SK-N-SH treated with all-trans-retinoic acid at 6 μM for 48 hours (cell line): ENCODE data around the gene RPL3.
"Not testable (repeated sequence)": the region's sequence is repeated elsewhere in the genome, so short reads cannot be mapped to it uniquely, and the experiment has no call there.

Source experiments
- ATAC-seq: fragments of 200-7000 bp; cut with Tn5 transposase; 3 replicates; pipeline ENCODE4 v1.9.1; 2020; ENCODE audit warnings: mild to moderate bottlenecking, moderate library complexity
- ARNTL ChIP-seq: fragments of 450-650 bp; formaldehyde crosslinking; IDR thresholded peaks from 2 replicates; pipeline ENCODE4 v1.5.0; 2020; ENCODE audit warnings: low read depth, mild to moderate bottlenecking, moderate library complexity, borderline replicate concordance
- BACH2 ChIP-seq: fragments of 250-450 bp; sonication (Bioruptor Pico); IDR thresholded peaks from 2 replicates; pipeline ENCODE4 v1.9.0; 2021; ENCODE audit warnings: mild to moderate bottlenecking, borderline replicate concordance
- CSDC2 ChIP-seq: fragments of 250-450 bp; sonication (Bioruptor Pico); IDR thresholded peaks from 2 replicates; pipeline ENCODE4 v1.5.0; 2020; ENCODE audit warnings: mild to moderate bottlenecking, moderate library complexity
- ESRRG ChIP-seq: fragments of 250-450 bp; sonication (Bioruptor Pico); IDR thresholded peaks from 2 replicates; pipeline ENCODE4 v1.6.1; 2021; ENCODE audit warnings: mild to moderate bottlenecking
- GLIS3 ChIP-seq: fragments of 250-450 bp; sonication (Bioruptor Pico); IDR thresholded peaks from 2 replicates; pipeline ENCODE4 v1.5.0; 2020; ENCODE audit warnings: mild to moderate bottlenecking, moderate library complexity
- ISL1 ChIP-seq: fragments of 250-450 bp; sonication (Bioruptor Pico); IDR thresholded peaks from 2 replicates; pipeline ENCODE4 v2.1.2; 2022; ENCODE audit warnings: mild to moderate bottlenecking, moderate library complexity
- OSR1 ChIP-seq: fragments of 250-450 bp; sonication (Bioruptor Pico); IDR thresholded peaks from 2 replicates; pipeline ENCODE4 v1.8.0; 2022; ENCODE audit warnings: moderate library complexity, mild to moderate bottlenecking, inconsistent platforms
- PPARA ChIP-seq: fragments of 250-450 bp; sonication (Bioruptor Pico); IDR thresholded peaks from 2 replicates; pipeline ENCODE4 v1.5.0; 2020; ENCODE audit warnings: mild to moderate bottlenecking, borderline replicate concordance
- RARB ChIP-seq: fragments of 250-450 bp; sonication (Bioruptor Pico); IDR thresholded peaks from 2 replicates; pipeline ENCODE4 v1.8.0; 2021; ENCODE audit warnings: mild to moderate bottlenecking, moderate library complexity
- TCF4 ChIP-seq: fragments of 250-450 bp; sonication (Bioruptor Pico); IDR thresholded peaks from 2 replicates; pipeline ENCODE4 v1.8.0; 2021; ENCODE audit warnings: mild to moderate bottlenecking, moderate library complexity, borderline replicate concordance
- TOX ChIP-seq: fragments of 250-450 bp; sonication (Bioruptor Pico); IDR thresholded peaks from 2 replicates; pipeline ENCODE4 v1.8.0; 2021; ENCODE audit warnings: mild to moderate bottlenecking, moderate library complexity, borderline replicate concordance
- TSHZ2 ChIP-seq: fragments of 250-450 bp; sonication (Bioruptor Pico); IDR thresholded peaks from 2 replicates; pipeline ENCODE4 v1.5.0; 2020; ENCODE audit warnings: mild to moderate bottlenecking, moderate library complexity
- ZC3H10 ChIP-seq: fragments of 250-450 bp; sonication (Bioruptor Pico); IDR thresholded peaks from 2 replicates; pipeline ENCODE4 v1.5.1; 2021; ENCODE audit warnings: mild to moderate bottlenecking, moderate library complexity
- ZFP30 ChIP-seq: fragments of 450-650 bp; formaldehyde crosslinking; IDR thresholded peaks from 2 replicates; pipeline ENCODE4 v1.5.0; 2022; ENCODE audit warnings: mild to moderate bottlenecking, moderate library complexity
- ZNF70 ChIP-seq: fragments of 450-650 bp; formaldehyde crosslinking; IDR thresholded peaks from 2 replicates; pipeline ENCODE4 v1.5.0; 2020; ENCODE audit warnings: mild to moderate bottlenecking, moderate library complexity
- ZNF8 ChIP-seq: fragments of 450-650 bp; formaldehyde crosslinking; IDR thresholded peaks from 2 replicates; pipeline ENCODE4 v1.5.0; 2020; ENCODE audit warnings: mild to moderate bottlenecking, moderate library complexity
- TF ChIP-seq, protein P1 (sequence below): fragments of 250-450 bp; sonication (Bioruptor Pico); IDR thresholded peaks from 2 replicates; pipeline ENCODE4 v1.8.0; 2021; ENCODE audit warnings: low read depth, mild to moderate bottlenecking, moderate library complexity, borderline replicate concordance
- TF ChIP-seq, protein P2 (sequence below): fragments of 250-450 bp; sonication (Bioruptor Pico); IDR thresholded peaks from 2 replicates; pipeline ENCODE4 v1.5.1; 2021; ENCODE audit warnings: mild to moderate bottlenecking, moderate library complexity
- TF ChIP-seq, protein P3 (sequence below): fragments of 250-450 bp; sonication (Bioruptor Pico); IDR thresholded peaks from 2 replicates; pipeline ENCODE4 v1.5.1; 2020; ENCODE audit warnings: low read depth, mild to moderate bottlenecking, moderate library complexity
- TF ChIP-seq, protein P4 (sequence below): fragments of 250-450 bp; sonication (Bioruptor Pico); IDR thresholded peaks from 2 replicates; pipeline ENCODE4 v1.8.0; 2020; ENCODE audit warnings: mild to moderate bottlenecking, moderate library complexity, borderline replicate concordance

The RPL3 gene

GRCh38 chr22:39359659-39360195 is 40.3 kb upstream of the RPL3 start (continued):
- no peak for TF ChIP-seq TOX (CRISPR knock-in tag)
- no peak for TF ChIP-seq PPARA
- TF ChIP-seq ESRRG (CRISPR knock-in tag) = no peak

DNA sequence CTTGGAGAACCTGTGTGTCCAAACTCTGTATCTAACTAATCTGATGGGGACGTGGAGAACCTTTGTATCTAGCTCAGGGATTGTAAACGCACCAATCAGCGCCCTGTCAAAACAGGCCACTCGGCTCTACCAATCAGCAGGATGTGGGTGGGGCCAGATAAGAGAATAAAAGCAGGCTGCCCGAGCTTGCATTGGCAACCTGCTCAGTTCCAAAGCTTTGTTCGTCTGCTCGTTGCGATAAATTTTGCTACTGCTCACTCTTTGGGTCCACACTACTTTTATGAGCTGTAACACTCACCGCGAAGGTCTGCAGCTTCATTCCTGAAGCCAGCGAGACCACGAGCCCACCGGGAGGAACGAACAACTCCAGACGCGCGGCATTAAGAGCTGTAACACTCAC is 38.8 kb upstream of the RPL3 start:
- ATAC-seq = not testable (repeated sequence)

GRCh38 chr22:39357110-39358108 is 38.0 kb upstream of the RPL3 start:
- not testable (repeated sequence) for ATAC-seq

GRCh38 chr22:39356464-39356863 is 37.0 kb upstream of the RPL3 start:
- no peak for ATAC-seq
- no peak for TF ChIP-seq BACH2
- TF ChIP-seq ZFP30 = no peak
- no peak for TF ChIP-seq CSDC2 (CRISPR knock-in tag)
- no peak for TF ChIP-seq GLIS3 (CRISPR knock-in tag)
- no peak for TF ChIP-seq ARNTL (CRISPR knock-in tag)
- TF ChIP-seq TOX (CRISPR knock-in tag) = no peak
- TF ChIP-seq ISL1 = no peak
- no peak for TF ChIP-seq ZNF8 (CRISPR knock-in tag)
- no peak for TF ChIP-seq OSR1
- TF ChIP-seq, protein P1, sequence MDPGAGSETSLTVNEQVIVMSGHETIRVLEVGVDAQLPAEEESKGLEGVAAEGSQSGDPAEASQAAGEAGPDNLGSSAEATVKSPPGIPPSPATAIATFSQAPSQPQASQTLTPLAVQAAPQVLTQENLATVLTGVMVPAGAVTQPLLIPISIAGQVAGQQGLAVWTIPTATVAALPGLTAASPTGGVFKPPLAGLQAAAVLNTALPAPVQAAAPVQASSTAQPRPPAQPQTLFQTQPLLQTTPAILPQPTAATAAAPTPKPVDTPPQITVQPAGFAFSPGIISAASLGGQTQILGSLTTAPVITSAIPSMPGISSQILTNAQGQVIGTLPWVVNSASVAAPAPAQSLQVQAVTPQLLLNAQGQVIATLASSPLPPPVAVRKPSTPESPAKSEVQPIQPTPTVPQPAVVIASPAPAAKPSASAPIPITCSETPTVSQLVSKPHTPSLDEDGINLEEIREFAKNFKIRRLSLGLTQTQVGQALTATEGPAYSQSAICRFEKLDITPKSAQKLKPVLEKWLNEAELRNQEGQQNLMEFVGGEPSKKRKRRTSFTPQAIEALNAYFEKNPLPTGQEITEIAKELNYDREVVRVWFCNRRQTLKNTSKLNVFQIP = no peak
- no peak for TF ChIP-seq ZC3H10 (CRISPR knock-in tag)
- no peak for TF ChIP-seq ZNF70 (CRISPR knock-in tag)
- TF ChIP-seq, protein P2, sequence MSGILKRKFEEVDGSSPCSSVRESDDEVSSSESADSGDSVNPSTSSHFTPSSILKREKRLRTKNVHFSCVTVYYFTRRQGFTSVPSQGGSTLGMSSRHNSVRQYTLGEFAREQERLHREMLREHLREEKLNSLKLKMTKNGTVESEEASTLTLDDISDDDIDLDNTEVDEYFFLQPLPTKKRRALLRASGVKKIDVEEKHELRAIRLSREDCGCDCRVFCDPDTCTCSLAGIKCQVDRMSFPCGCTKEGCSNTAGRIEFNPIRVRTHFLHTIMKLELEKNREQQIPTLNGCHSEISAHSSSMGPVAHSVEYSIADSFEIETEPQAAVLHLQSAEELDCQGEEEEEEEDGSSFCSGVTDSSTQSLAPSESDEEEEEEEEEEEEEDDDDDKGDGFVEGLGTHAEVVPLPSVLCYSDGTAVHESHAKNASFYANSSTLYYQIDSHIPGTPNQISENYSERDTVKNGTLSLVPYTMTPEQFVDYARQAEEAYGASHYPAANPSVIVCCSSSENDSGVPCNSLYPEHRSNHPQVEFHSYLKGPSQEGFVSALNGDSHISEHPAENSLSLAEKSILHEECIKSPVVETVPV (CRISPR knock-in tag) = no peak
- TF ChIP-seq, protein P3, sequence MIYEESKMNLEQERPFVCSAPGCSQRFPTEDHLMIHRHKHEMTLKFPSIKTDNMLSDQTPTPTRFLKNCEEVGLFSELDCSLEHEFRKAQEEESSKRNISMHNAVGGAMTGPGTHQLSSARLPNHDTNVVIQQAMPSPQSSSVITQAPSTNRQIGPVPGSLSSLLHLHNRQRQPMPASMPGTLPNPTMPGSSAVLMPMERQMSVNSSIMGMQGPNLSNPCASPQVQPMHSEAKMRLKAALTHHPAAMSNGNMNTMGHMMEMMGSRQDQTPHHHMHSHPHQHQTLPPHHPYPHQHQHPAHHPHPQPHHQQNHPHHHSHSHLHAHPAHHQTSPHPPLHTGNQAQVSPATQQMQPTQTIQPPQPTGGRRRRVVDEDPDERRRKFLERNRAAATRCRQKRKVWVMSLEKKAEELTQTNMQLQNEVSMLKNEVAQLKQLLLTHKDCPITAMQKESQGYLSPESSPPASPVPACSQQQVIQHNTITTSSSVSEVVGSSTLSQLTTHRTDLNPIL (CRISPR knock-in tag) = no peak
- TF ChIP-seq, protein P4, sequence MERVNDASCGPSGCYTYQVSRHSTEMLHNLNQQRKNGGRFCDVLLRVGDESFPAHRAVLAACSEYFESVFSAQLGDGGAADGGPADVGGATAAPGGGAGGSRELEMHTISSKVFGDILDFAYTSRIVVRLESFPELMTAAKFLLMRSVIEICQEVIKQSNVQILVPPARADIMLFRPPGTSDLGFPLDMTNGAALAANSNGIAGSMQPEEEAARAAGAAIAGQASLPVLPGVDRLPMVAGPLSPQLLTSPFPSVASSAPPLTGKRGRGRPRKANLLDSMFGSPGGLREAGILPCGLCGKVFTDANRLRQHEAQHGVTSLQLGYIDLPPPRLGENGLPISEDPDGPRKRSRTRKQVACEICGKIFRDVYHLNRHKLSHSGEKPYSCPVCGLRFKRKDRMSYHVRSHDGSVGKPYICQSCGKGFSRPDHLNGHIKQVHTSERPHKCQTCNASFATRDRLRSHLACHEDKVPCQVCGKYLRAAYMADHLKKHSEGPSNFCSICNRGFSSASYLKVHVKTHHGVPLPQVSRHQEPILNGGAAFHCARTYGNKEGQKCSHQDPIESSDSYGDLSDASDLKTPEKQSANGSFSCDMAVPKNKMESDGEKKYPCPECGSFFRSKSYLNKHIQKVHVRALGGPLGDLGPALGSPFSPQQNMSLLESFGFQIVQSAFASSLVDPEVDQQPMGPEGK = no peak
- no peak for TF ChIP-seq TSHZ2 (CRISPR knock-in tag)
- TF ChIP-seq RARB (CRISPR knock-in tag) = no peak
- TF ChIP-seq ESRRG (CRISPR knock-in tag) = no peak
- TF ChIP-seq TCF4 (CRISPR knock-in tag) = no peak
- no peak for TF ChIP-seq PPARA

GRCh38 chr22:39355805-39356204 is 36.4 kb upstream of the RPL3 start:
- ATAC-seq = not testable (repeated sequence)
